ENCODE data around the gene SASS6. TPM values are rescaled to one million over a fixed set of nuclear protein-coding genes. Genes with fewer than 3 reads are reported as not detected.

Gene SASS6
- total RNA-seq, 1 donor from 2014 or later, result 1.6 TPM

GRCh38 chr1:100077531-100077930, 55.2 kb downstream of the SASS6 start:
- no peak overlapping the region for H3K27ac ChIP-seq (ENCODE audit: low read depth, low read length)
- no peak overlapping the region for H3K4me3 ChIP-seq (ENCODE audit: low read length in 3 of 3)
- H3K9ac ChIP-seq (ENCODE audit: low read depth in 1 of 3, low read length in 3 of 3), result no peak overlapping the region
- no peaks in the 10 kb centered on the region for H3K4me1 ChIP-seq (ENCODE audit: control insufficient read depth in 3 of 3, insufficient read depth in 3 of 3, low read length in 3 of 3)
- H3K9me3 ChIP-seq (ENCODE audit: control insufficient read depth in 3 of 3, low read length in 3 of 3), result no peaks in the 10 kb centered on the region
- peaks cover 16 to 42% (median 41%) of the 10 kb centered on the region in 3 donors for H3K36me3 ChIP-seq (ENCODE audit: control insufficient read depth in 3 of 3, insufficient read depth in 3 of 3, low read length in 3 of 3)
- no peaks in the 10 kb centered on the region for H3K27me3 ChIP-seq (ENCODE audit: control insufficient read depth in 3 of 3, insufficient read depth in 3 of 3, low read length in 3 of 3)

GRCh38 chr1:100076744-100077143, 56.0 kb downstream of the SASS6 start:
- Histone ChIP-seq H3K27me3 (ENCODE audit: control insufficient read depth in 3 of 3, insufficient read depth in 3 of 3, low read length in 3 of 3) (no peaks in the 10 kb centered on the region), H3K27ac (ENCODE audit: low read depth, low read length) (no peak overlapping the region), H3K36me3 (ENCODE audit: control insufficient read depth in 3 of 3, insufficient read depth in 3 of 3, low read length in 3 of 3) (peaks cover 16 to 44% (median 42%) of the 10 kb centered on the region in 3 donors), H3K4me1 (ENCODE audit: control insufficient read depth in 3 of 3, insufficient read depth in 3 of 3, low read length in 3 of 3) (no peaks in the 10 kb centered on the region), H3K4me3 (ENCODE audit: low read length in 3 of 3) (no peak overlapping the region), H3K9ac (ENCODE audit: low read depth in 1 of 3, low read length in 3 of 3) (no peak overlapping the region), H3K9me3 (ENCODE audit: control insufficient read depth in 3 of 3, low read length in 3 of 3) (no peaks in the 10 kb centered on the region)

GRCh38 chr1:100076319-100076718, 56.4 kb downstream of the SASS6 start:
- peaks cover 16 to 46% (median 43%) of the 10 kb centered on the region in 3 donors for H3K36me3 ChIP-seq (ENCODE audit: control insufficient read depth in 3 of 3, insufficient read depth in 3 of 3, low read length in 3 of 3)
- H3K9me3 ChIP-seq (ENCODE audit: control insufficient read depth in 3 of 3, low read length in 3 of 3), result no peaks in the 10 kb centered on the region
- H3K27me3 ChIP-seq (ENCODE audit: control insufficient read depth in 3 of 3, insufficient read depth in 3 of 3, low read length in 3 of 3), result no peaks in the 10 kb centered on the region
- H3K4me3 ChIP-seq (ENCODE audit: low read length in 3 of 3), result no peak overlapping the region
- no peak overlapping the region for H3K27ac ChIP-seq (ENCODE audit: low read depth, low read length)
- H3K9ac ChIP-seq (ENCODE audit: low read depth in 1 of 3, low read length in 3 of 3), result no peak overlapping the region
- H3K4me1 ChIP-seq (ENCODE audit: control insufficient read depth in 3 of 3, insufficient read depth in 3 of 3, low read length in 3 of 3), result no peaks in the 10 kb centered on the region

- no peak overlapping the region for H3K4me3 ChIP-seq (ENCODE audit: low read length in 3 of 3)
- H3K9me3 ChIP-seq (ENCODE audit: control insufficient read depth in 3 of 3, low read length in 3 of 3), result no peaks in the 10 kb centered on the region
- no peak overlapping the region for H3K9ac ChIP-seq (ENCODE audit: low read depth in 1 of 3, low read length in 3 of 3)
- peaks cover 15 to 47% (median 41%) of the 10 kb centered on the region in 3 donors for H3K36me3 ChIP-seq (ENCODE audit: control insufficient read depth in 3 of 3, insufficient read depth in 3 of 3, low read length in 3 of 3)
- no peaks in the 10 kb centered on the region for H3K4me1 ChIP-seq (ENCODE audit: control insufficient read depth in 3 of 3, insufficient read depth in 3 of 3, low read length in 3 of 3)
- no peaks in the 10 kb centered on the region for H3K27me3 ChIP-seq (ENCODE audit: control insufficient read depth in 3 of 3, insufficient read depth in 3 of 3, low read length in 3 of 3)
- H3K27ac ChIP-seq (ENCODE audit: low read depth, low read length), result no peak overlapping the region
Measured at GRCh38 chr1:100075773-100076172, 57.0 kb downstream of the SASS6 start.

GRCh38 chr1:100074604-100075395, 57.9 kb downstream of the SASS6 start:
- H3K27me3 ChIP-seq (ENCODE audit: control insufficient read depth in 3 of 3, insufficient read depth in 3 of 3, low read length in 3 of 3), result no peaks in the 10 kb centered on the region
- no peak overlapping the region for H3K27ac ChIP-seq (ENCODE audit: low read depth, low read length)
- no peaks in the 10 kb centered on the region for H3K4me1 ChIP-seq (ENCODE audit: control insufficient read depth in 3 of 3, insufficient read depth in 3 of 3, low read length in 3 of 3)
- no peaks in the 10 kb centered on the region for H3K9me3 ChIP-seq (ENCODE audit: control insufficient read depth in 3 of 3, low read length in 3 of 3)
- H3K9ac ChIP-seq (ENCODE audit: low read depth in 1 of 3, low read length in 3 of 3), result no peak overlapping the region
- H3K36me3 ChIP-seq (ENCODE audit: control insufficient read depth in 3 of 3, insufficient read depth in 3 of 3, low read length in 3 of 3), result peaks cover 15 to 51% (median 41%) of the 10 kb centered on the region in 3 donors
- no peak overlapping the region for H3K4me3 ChIP-seq (ENCODE audit: low read length in 3 of 3)

GRCh38 chr1:100073531-100073930, 59.2 kb downstream of the SASS6 start:
- peaks cover 17 to 40% (median 39%) of the 10 kb centered on the region in 3 donors for H3K36me3 ChIP-seq (ENCODE audit: control insufficient read depth in 3 of 3, insufficient read depth in 3 of 3, low read length in 3 of 3)
- no peaks in the 10 kb centered on the region for H3K4me1 ChIP-seq (ENCODE audit: control insufficient read depth in 3 of 3, insufficient read depth in 3 of 3, low read length in 3 of 3)
- no peaks in the 10 kb centered on the region for H3K9me3 ChIP-seq (ENCODE audit: control insufficient read depth in 3 of 3, low read length in 3 of 3)
- no peak overlapping the region for H3K4me3 ChIP-seq (ENCODE audit: low read length in 3 of 3)
- H3K27me3 ChIP-seq (ENCODE audit: control insufficient read depth in 3 of 3, insufficient read depth in 3 of 3, low read length in 3 of 3), result no peaks in the 10 kb centered on the region
- H3K9ac ChIP-seq (ENCODE audit: low read depth in 1 of 3, low read length in 3 of 3), result no peak overlapping the region
- H3K27ac ChIP-seq (ENCODE audit: low read depth, low read length), result no peak overlapping the region

- Histone ChIP-seq H3K9me3 (ENCODE audit: control insufficient read depth in 3 of 3, low read length in 3 of 3) (no peaks in the 10 kb centered on the region), H3K27ac (ENCODE audit: low read depth, low read length) (no peak overlapping the region), H3K27me3 (ENCODE audit: control insufficient read depth in 3 of 3, insufficient read depth in 3 of 3, low read length in 3 of 3) (no peaks in the 10 kb centered on the region), H3K4me1 (ENCODE audit: control insufficient read depth in 3 of 3, insufficient read depth in 3 of 3, low read length in 3 of 3) (no peaks in the 10 kb centered on the region), H3K9ac (ENCODE audit: low read depth in 1 of 3, low read length in 3 of 3) (no peak overlapping the region), H3K36me3 (ENCODE audit: control insufficient read depth in 3 of 3, insufficient read depth in 3 of 3, low read length in 3 of 3) (peaks cover 16 to 41% (median 41%) of the 10 kb centered on the region in 3 donors), H3K4me3 (ENCODE audit: low read length in 3 of 3) (no peak overlapping the region)
Measured at GRCh38 chr1:100070201-100070939, 62.4 kb downstream of the SASS6 start.

- Histone ChIP-seq H3K4me3 (ENCODE audit: low read length in 3 of 3) (no peak overlapping the region), H3K9me3 (ENCODE audit: control insufficient read depth in 3 of 3, low read length in 3 of 3) (no peaks in the 10 kb centered on the region), H3K36me3 (ENCODE audit: control insufficient read depth in 3 of 3, insufficient read depth in 3 of 3, low read length in 3 of 3) (peaks cover 14 to 37% (median 36%) of the 10 kb centered on the region in 3 donors), H3K4me1 (ENCODE audit: control insufficient read depth in 3 of 3, insufficient read depth in 3 of 3, low read length in 3 of 3) (no peaks in the 10 kb centered on the region), H3K27me3 (ENCODE audit: control insufficient read depth in 3 of 3, insufficient read depth in 3 of 3, low read length in 3 of 3) (no peaks in the 10 kb centered on the region), H3K9ac (ENCODE audit: low read depth in 1 of 3, low read length in 3 of 3) (no peak overlapping the region), H3K27ac (ENCODE audit: low read depth, low read length) (no peak overlapping the region)
Measured at GRCh38 chr1:100065969-100066227, 66.8 kb downstream of the SASS6 start.

GRCh38 chr1:100065183-100065968, 67.4 kb downstream of the SASS6 start:
- Histone ChIP-seq H3K9me3 (ENCODE audit: control insufficient read depth in 3 of 3, low read length in 3 of 3) (no peaks in the 10 kb centered on the region), H3K4me3 (ENCODE audit: low read length in 3 of 3) (no peak overlapping the region), H3K27me3 (ENCODE audit: control insufficient read depth in 3 of 3, insufficient read depth in 3 of 3, low read length in 3 of 3) (no peaks in the 10 kb centered on the region), H3K36me3 (ENCODE audit: control insufficient read depth in 3 of 3, insufficient read depth in 3 of 3, low read length in 3 of 3) (peaks cover 17 to 40% (median 39%) of the 10 kb centered on the region in 3 donors), H3K4me1 (ENCODE audit: control insufficient read depth in 3 of 3, insufficient read depth in 3 of 3, low read length in 3 of 3) (no peaks in the 10 kb centered on the region), H3K27ac (ENCODE audit: low read depth, low read length) (no peak overlapping the region), H3K9ac (ENCODE audit: low read depth in 1 of 3, low read length in 3 of 3) (no peak overlapping the region)

GRCh38 chr1:100061681-100062080, 71.0 kb downstream of the SASS6 start:
- Histone ChIP-seq H3K36me3 (ENCODE audit: control insufficient read depth in 3 of 3, insufficient read depth in 3 of 3, low read length in 3 of 3) (peaks cover 5 to 30% (median 27%) of the 10 kb centered on the region in 3 donors), H3K4me3 (ENCODE audit: low read length in 3 of 3) (no peak overlapping the region), H3K4me1 (ENCODE audit: control insufficient read depth in 3 of 3, insufficient read depth in 3 of 3, low read length in 3 of 3) (no peaks in the 10 kb centered on the region), H3K27me3 (ENCODE audit: control insufficient read depth in 3 of 3, insufficient read depth in 3 of 3, low read length in 3 of 3) (no peaks in the 10 kb centered on the region), H3K27ac (ENCODE audit: low read depth, low read length) (no peak overlapping the region), H3K9ac (ENCODE audit: low read depth in 1 of 3, low read length in 3 of 3) (no peak overlapping the region), H3K9me3 (ENCODE audit: control insufficient read depth in 3 of 3, low read length in 3 of 3) (no peaks in the 10 kb centered on the region)
